ENCODE data around the gene JAM3.

DNA sequence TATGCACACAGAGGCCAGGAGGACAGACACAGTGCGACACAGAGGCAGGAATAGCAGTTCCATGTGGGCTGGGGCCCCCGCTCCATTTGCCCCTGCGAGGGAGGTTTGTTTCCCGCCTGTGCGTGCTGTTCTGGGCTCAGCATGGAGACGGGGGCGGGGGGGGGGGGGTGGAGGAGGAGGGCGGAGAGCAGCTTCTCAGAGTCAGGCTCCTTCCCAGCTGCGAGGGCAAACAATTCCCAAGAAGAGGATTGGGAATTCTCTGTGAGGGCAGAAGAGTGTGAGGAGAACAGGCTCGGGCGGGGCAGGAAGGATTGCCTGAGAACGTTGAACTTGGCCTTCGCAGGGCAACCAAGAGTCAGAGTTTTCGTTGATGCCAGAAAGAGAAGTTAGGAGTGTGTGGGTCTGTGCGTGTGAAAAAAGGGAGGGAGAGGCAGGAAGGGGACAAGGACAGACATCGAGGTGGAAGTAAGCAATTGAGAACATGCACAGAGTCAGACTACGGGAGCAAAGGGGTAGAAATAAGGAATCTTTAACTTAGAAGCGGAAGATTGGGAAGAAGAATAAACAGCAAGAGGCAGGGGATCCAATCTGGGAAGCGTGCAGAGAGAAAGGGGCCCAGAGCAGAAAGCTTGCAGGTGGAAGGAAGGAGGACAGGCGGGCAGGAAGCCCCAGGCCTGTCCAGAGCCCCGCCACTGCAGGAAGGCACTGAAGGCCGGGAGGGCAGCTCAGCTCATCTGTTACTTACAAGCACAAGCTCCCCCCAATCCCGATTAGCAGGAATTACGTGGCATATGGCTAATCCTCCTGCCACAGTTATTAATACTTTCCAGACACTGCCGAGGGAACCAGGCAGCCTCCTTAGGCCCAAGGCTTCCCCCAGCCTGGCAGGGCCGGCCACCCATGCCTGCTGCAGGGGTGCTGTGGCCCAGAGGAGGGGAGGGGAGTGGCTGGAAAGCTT is 15.6 kb upstream of the JAM3 start:
- TF ChIP-seq EZH2 (IDR thresholded peaks at IDR 0.05) (no peak), POLR2AphosphoS5 (IDR thresholded peaks at IDR 0.05; ENCODE audit: borderline replicate concordance, low read depth, low read length) (no peak)

Data from SK-N-MC (cell line).